Thoracic aorta (tissue), 2 donors: ENCODE measurements around the gene ARAP3. TPM values are rescaled to one million over a fixed set of nuclear protein-coding genes. Genes with fewer than 3 reads are reported as not detected.
A peak's percentile ranks its signal among the peaks of the same experiment; 100 is the strongest.

Experiments
- ATAC-seq: fragments of 150-250 bp; one replicate; pipeline ENCODE4 v1.8.0; 2017; ENCODE audit warnings: low read depth; ENCODE audit not compliant: insufficient number of reproducible peaks, low FRiP score
- DNase-seq: peaks from one replicate; pipeline ENCODE4 v3.0.0-alpha.2; 2020; ENCODE audit warnings: low spot score
- H3K27ac ChIP-seq, 2 donors: fragments of 200-600 bp; sonication (generic); 1 replicate in 1 of 2; 2 replicates in 1 of 2; pipeline ENCODE4 v1.5.1; 2016; ENCODE audit warnings: mild to moderate bottlenecking in 2 of 2, moderate library complexity in 2 of 2
- H3K27me3 ChIP-seq: fragments of 200-600 bp; sonication (generic); replicated peaks from 2 replicates; pipeline ENCODE4 v1.6.0; 2016; ENCODE audit warnings: mild to moderate bottlenecking; ENCODE audit not compliant: insufficient read depth
- H3K36me3 ChIP-seq: fragments of 200-600 bp; sonication (generic); one replicate; pipeline ENCODE4 v1.5.1; 2016
- H3K4me1 ChIP-seq, 2 donors: fragments of 200-600 bp; sonication (generic); 1 replicate in 1 of 2; 2 replicates in 1 of 2; pipeline versions ENCODE4 v1.5.1 to v1.6.0; 2016; ENCODE audit warnings: low read depth in 2 of 2, mild to moderate bottlenecking in 1 of 2; ENCODE audit not compliant: control insufficient read depth in 1 of 2
- H3K4me3 ChIP-seq: fragments of 200-600 bp; sonication (generic); 2 replicates; pipeline ENCODE4 v1.5.1; 2016; ENCODE audit warnings: mild to moderate bottlenecking
- H3K9me3 ChIP-seq: fragments of 200-600 bp; sonication (generic); 2 replicates; pipeline ENCODE4 v1.5.1; 2016
- CTCF ChIP-seq: fragments of 200-600 bp; sonication (generic); IDR thresholded peaks from one replicate; pipeline ENCODE4 v1.5.1; 2019; ENCODE audit warnings: antibody characterized with exemption
- total RNA-seq, 2 donors: library from RNA; depleted of rRNA; stranded (reverse); fragments of >200 nt; gene quantifications; one replicate each; pipeline versions ENCODE4 v1.1.0 to v1.2.3, GENCODE V29; 2016

The ARAP3 gene
- total RNA-seq, 2 donors from 2014 or later = 15.0 to 16.2 TPM

GRCh38 chr5:141618804-141619554, 63.1 kb downstream of the ARAP3 start, which contains the start of gene DIAPH1:
DIAPH1 (minus strand) TSS chr5:141619000; CDS start chr5:141618914, 86 bp downstream.
- H3K4me1 ChIP-seq = peaks cover 12 to 33% of the 10 kb centered on the region in 2 donors
- peak within 1 kb of the TSS; percentile 93 to 95 for H3K27ac ChIP-seq
- ATAC-seq = peak; percentile 93
- H3K9me3 ChIP-seq = no peaks in the 10 kb centered on the region
- peak within 1 kb of the TSS; percentile 94 for H3K4me3 ChIP-seq
- peak; percentile 95 for DNase-seq
- TF ChIP-seq CTCF = peak; percentile 100
- H3K36me3 ChIP-seq = peaks cover 27% of the 10 kb centered on the region
- no peaks in the 10 kb centered on the region for H3K27me3 ChIP-seq

GRCh38 chr5:141618030-141618803, 63.8 kb downstream of the ARAP3 start:
- TF ChIP-seq CTCF = no peak
- peaks cover 23% of the 10 kb centered on the region for H3K36me3 ChIP-seq
- H3K4me3 ChIP-seq = peak overlapping the region; percentile 94
- ATAC-seq (no peak), DNase-seq (no peak)
- peaks cover 18 to 41% of the 10 kb centered on the region in 2 donors for H3K4me1 ChIP-seq
- H3K9me3 ChIP-seq = no peaks in the 10 kb centered on the region
- H3K27me3 ChIP-seq = no peaks in the 10 kb centered on the region
- peak overlapping the region; percentile 93 to 95 for H3K27ac ChIP-seq

- peaks cover 18% of the 10 kb centered on the region for H3K36me3 ChIP-seq
- peak overlapping the region; percentile 93 to 95 for H3K27ac ChIP-seq
- ATAC-seq = no peak
- H3K4me1 ChIP-seq = peaks cover 19 to 45% of the 10 kb centered on the region in 2 donors
- no peaks in the 10 kb centered on the region for H3K9me3 ChIP-seq
- no peak for TF ChIP-seq CTCF
- peak overlapping the region; percentile 94 for H3K4me3 ChIP-seq
- no peak for DNase-seq
- H3K27me3 ChIP-seq = no peaks in the 10 kb centered on the region
These were observed 64.4 kb downstream of the ARAP3 start for GRCh38 chr5:141617682-141618029.

DNA sequence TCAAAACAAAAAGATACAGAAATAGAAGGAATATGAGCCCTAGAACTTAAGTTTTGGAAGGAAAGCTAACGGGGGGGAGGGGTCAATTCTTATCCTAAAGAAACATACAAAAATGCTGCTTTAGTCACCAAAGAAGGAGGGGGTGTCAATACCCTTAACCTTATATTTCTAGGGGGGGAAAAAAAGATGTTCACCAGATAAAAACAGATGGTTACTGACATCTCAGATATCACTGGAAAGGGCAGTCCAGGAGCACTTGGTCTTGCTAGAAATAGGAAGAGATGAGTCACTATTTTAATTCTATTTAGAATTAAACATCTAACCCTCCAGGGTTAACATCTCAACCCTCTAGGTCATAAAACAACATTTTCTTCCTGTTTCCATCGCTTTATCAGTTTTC, 64.9 kb downstream of the ARAP3 start:
- DNase-seq (no peak), ATAC-seq (no peak)
- H3K9me3 ChIP-seq = no peaks in the 10 kb centered on the region
- H3K27ac ChIP-seq = peak overlapping the region; percentile 93 to 95
- no peak for TF ChIP-seq CTCF
- no peaks in the 10 kb centered on the region for H3K27me3 ChIP-seq
- H3K4me3 ChIP-seq = peak overlapping the region; percentile 94
- peaks cover 13% of the 10 kb centered on the region for H3K36me3 ChIP-seq
- peaks cover 19 to 45% of the 10 kb centered on the region in 2 donors for H3K4me1 ChIP-seq

DNA sequence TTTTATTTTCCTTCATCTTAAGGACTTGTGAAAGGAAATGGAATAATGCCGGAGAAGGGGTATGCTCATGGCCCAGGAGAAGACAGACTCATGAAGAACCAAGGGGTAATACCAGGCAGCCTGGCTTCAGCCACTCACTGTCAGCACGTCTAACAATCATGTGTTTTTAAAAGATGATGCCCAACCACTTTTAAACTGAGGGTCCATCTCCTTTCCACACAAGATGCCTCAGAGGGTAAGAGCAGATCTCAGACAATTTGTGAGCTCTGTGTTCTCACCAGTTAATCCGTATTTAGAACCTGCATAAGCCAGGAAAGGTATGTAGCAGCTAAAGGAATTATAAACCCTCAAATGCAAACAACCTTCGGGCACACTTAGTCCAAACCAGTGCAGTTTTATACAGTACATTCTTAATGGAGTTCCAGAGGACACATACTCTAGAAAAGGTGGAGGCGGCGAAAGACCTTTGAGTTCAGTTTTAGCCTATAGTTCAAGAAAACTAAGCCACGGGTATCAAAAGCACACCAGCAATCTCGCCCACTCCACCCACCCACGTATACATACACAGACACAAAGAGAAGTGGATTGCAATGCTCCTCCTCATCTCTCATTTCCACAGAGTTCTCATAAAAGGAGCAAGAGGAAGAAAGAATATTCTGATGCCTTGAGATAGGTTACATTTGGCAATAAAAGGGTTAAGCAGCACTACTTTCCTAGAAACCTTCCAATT, 65.9 kb downstream of the ARAP3 start:
- H3K27me3 ChIP-seq = no peaks in the 10 kb centered on the region
- DNase-seq = no peak
- H3K27ac ChIP-seq = peak overlapping the region in 1 of 2 donors; percentile 95
- H3K36me3 ChIP-seq = peaks cover 3% of the 10 kb centered on the region
- no peak for TF ChIP-seq CTCF
- no peak for ATAC-seq
- peaks cover 19 to 45% of the 10 kb centered on the region in 2 donors for H3K4me1 ChIP-seq
- no peaks in the 10 kb centered on the region for H3K9me3 ChIP-seq
- H3K4me3 ChIP-seq = peak overlapping the region; percentile 94
